GM12872 (cell line): ENCODE measurements around the gene SH3TC1.

Experiments
- TF ChIP-seq, protein P1 (sequence below): IDR thresholded peaks from 3 replicates; pipeline ENCODE4 v1.5.1; 2011; ENCODE audit warnings: low read depth, mild to moderate bottlenecking, low read length, moderate library complexity; ENCODE audit not compliant: insufficient read depth

The SH3TC1 gene

GRCh38 chr4:8260656-8261111, 61.6 kb downstream of the SH3TC1 start:
- TF ChIP-seq, protein P1, sequence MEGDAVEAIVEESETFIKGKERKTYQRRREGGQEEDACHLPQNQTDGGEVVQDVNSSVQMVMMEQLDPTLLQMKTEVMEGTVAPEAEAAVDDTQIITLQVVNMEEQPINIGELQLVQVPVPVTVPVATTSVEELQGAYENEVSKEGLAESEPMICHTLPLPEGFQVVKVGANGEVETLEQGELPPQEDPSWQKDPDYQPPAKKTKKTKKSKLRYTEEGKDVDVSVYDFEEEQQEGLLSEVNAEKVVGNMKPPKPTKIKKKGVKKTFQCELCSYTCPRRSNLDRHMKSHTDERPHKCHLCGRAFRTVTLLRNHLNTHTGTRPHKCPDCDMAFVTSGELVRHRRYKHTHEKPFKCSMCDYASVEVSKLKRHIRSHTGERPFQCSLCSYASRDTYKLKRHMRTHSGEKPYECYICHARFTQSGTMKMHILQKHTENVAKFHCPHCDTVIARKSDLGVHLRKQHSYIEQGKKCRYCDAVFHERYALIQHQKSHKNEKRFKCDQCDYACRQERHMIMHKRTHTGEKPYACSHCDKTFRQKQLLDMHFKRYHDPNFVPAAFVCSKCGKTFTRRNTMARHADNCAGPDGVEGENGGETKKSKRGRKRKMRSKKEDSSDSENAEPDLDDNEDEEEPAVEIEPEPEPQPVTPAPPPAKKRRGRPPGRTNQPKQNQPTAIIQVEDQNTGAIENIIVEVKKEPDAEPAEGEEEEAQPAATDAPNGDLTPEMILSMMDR, result no peak

DNA sequence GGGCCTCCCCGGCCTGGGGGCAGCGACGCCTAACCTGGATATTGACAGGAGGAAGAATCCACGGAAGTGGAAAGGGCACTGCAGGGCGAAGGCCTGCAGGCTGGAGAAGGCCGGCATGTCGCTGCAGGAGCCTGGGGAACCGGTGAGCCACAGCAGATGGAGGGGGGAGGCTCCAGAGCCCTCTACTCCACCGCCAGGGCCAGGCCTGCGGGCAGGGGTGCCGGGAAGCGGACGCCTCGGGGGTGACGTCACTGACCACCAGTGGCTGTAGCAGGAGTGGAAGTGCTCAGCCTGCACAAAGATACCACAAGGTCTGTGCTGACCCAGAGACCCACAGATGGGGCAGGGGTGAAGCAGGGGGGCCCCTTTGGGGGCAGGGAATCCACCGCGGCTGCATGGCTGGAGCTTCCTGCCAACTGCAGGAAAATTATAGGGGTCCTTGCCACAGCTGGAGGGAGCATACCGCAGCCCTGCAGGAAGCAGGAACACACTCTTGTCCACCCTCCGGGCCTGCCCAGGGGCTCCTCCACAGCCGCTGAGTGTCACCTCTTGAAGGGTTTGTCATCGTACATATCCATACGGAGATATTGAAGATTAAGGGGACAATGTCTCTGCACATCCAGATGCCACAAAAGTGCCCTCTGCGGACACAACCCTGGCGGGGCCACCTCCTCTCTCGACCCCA, 62.9 kb downstream of the SH3TC1 start:
- TF ChIP-seq, protein P1, result no peak

GRCh38 chr4:8262637-8263322, 63.7 kb downstream of the SH3TC1 start:
- TF ChIP-seq, protein P1, result no peak

- TF ChIP-seq, protein P1, result no peak
Observed at GRCh38 chr4:8263397-8263796, 64.3 kb downstream of the SH3TC1 start.

DNA sequence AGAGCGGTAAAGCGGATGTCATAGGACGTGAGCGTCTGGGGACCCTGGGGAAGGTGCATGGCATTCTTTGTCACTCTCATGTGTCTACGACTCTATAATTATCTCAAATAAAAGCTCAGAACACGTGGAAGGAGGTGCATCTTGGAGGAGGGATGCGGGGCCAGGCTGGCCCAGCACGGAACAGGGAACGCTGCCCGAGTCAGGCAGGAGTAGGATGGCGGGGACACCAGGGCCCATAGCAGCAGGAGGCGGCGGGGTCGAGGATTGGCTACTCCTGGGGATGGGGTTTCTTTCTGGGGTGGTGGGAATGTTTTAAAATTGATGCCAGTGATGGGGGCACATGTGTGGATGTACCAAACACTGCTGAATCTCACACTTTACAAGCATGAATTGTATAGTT, 65.0 kb downstream of the SH3TC1 start:
- TF ChIP-seq, protein P1, result no peak

GRCh38 chr4:8265171-8265929, 66.3 kb downstream of the SH3TC1 start:
- TF ChIP-seq, protein P1, result no peak

- TF ChIP-seq, protein P1, result no peak
Observed at GRCh38 chr4:8266088-8266487, 67.0 kb downstream of the SH3TC1 start.
